HUES64 (cell line): Measurements from ENCODE around the gene TGOLN2.

Experiments used
- H3K27ac ChIP-seq: 2 replicates; pipeline ENCODE4 v1.7.0; 2013; ENCODE audit warnings: low read depth, low read length, inconsistent platforms
- H3K27me3 ChIP-seq: 2 replicates; pipeline ENCODE4 v1.6.1; 2013; ENCODE audit warnings: mild to moderate bottlenecking, low read length; ENCODE audit not compliant: insufficient read depth
- H3K36me3 ChIP-seq: 2 replicates; pipeline ENCODE4 v1.6.1; 2013; ENCODE audit warnings: mild to moderate bottlenecking, low read length; ENCODE audit not compliant: insufficient read depth
- H3K4me1 ChIP-seq: 2 replicates; pipeline ENCODE4 v1.6.1; 2013; ENCODE audit warnings: mild to moderate bottlenecking, low read length, moderate library complexity; ENCODE audit not compliant: insufficient read depth
- H3K4me3 ChIP-seq: 2 replicates; pipeline ENCODE4 v1.5.1; 2013; ENCODE audit warnings: mild to moderate bottlenecking, low read length, moderate library complexity
- H3K9ac ChIP-seq: 2 replicates; pipeline ENCODE4 v1.6.1; 2013; ENCODE audit warnings: mild to moderate bottlenecking, low read depth, low read length
- H3K9me3 ChIP-seq: 2 replicates; pipeline ENCODE4 v1.6.1; 2013; ENCODE audit warnings: low read depth, low read length; ENCODE audit not compliant: insufficient read depth
- WGBS: fragments of 150-250, 120-280 bp; methylation state at CpG from one replicate; pipeline ENCODE4 v1.1.7; 2013; ENCODE audit warnings: missing lambda C conversion rate; 5-methylcytosine and 5-hydroxymethylcytosine counted together

Gene TGOLN2

DNA sequence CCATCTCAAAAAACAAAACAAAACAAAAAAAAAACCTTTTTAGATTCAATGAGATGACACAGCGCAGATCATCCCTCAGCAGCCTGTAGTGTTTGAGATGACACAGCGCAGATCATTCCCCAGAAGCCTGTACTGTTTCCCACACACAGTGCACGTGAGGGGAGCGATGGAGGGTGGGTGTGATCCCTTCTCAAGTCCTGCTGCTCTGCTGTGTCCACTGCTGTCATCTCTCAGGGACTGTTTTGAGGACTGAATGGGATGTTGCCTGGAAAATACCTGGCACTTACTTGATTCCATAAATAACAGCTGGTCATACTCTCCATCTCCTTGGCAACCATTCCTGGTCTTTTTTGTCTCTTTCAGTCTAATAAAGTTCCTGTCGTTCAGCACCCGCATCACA is 25.7 kb downstream of the TGOLN2 start:
- Histone ChIP-seq H3K4me1 (peaks cover 4% of the 10 kb centered on the region; the same call in 1 of the 2 replicates), H3K27me3 (no peaks in the 10 kb centered on the region), H3K36me3 (peaks cover 50% of the 10 kb centered on the region), H3K4me3 (no peak overlapping the region), H3K27ac (no peak overlapping the region), H3K9ac (no peak overlapping the region), H3K9me3 (no peaks in the 10 kb centered on the region)
- 94% methylated on average over 6 of the region's 6 CpGs for WGBS

DNA sequence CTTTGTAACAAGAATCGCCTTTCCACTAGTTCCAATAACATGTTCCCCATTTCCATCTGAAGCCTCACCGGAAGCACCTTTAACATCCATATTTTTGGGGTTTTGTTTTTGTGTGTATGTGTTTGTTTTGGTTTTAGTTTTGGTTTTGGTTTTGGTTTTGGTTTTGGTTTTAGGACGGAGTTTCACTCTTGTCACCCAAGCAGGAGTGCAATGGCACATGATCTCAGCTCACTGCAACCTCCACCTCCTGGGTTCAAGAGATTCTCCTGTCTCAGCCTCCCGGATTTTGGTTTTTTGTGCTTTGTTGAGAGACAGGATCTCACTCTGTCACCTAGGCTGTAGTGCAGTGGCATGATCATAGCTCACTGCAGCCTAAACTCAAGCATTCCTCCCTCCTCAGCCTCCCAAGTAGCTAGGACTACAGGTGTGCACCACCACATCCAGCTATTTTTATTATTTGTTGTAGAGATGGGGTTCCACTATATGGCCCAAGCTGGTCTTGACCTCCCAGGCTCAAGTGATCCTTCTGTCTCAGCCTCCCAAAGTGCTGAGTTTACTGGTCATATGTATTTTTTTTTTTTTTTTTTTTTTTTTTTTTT is 36.3 kb downstream of the TGOLN2 start:
- Histone ChIP-seq H3K4me3 (no peak overlapping the region), H3K27me3 (no peaks in the 10 kb centered on the region), H3K27ac (no peak overlapping the region), H3K9me3 (no peaks in the 10 kb centered on the region), H3K36me3 (peaks cover 49% of the 10 kb centered on the region), H3K9ac (no peak overlapping the region), H3K4me1 (peaks cover 36% of the 10 kb centered on the region)
- 94% methylated on average over 4 of the region's 4 CpGs for WGBS

GRCh38 chr2:85288244-85288725 is 39.5 kb downstream of the TGOLN2 start:
- no peak overlapping the region; the same call in 1 of the 2 replicates for H3K9ac ChIP-seq
- H3K4me1 ChIP-seq = peaks cover 28% of the 10 kb centered on the region
- H3K36me3 ChIP-seq = peaks cover 57% of the 10 kb centered on the region
- no peak overlapping the region for H3K4me3 ChIP-seq
- H3K9me3 ChIP-seq = no peaks in the 10 kb centered on the region
- H3K27ac ChIP-seq = no peak overlapping the region; the same call in 1 of the 2 replicates
- no peaks in the 10 kb centered on the region for H3K27me3 ChIP-seq
- 64% methylated on average over 10 of the region's 10 CpGs for WGBS

DNA sequence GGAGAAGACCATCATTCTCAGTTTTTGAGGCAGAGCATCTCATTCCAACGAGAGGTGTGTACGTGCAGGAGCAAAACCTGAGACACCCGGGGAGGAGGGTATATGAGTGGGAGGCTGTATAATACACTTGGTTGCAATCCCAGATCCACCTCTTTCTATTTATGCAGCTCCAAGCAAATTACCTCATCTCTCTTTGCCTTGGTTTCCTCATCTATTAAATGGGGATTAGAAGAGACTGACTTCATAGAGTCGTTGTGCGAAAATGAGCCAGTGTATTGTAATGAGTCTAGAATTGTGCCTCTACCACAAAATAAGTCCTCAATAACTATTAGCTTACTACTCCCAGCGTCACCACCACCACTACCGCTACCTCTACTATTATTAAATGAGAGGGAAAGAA is 40.1 kb downstream of the TGOLN2 start:
- peaks cover 22% of the 10 kb centered on the region for H3K4me1 ChIP-seq
- 93% methylated on average over 3 of the region's 7 CpGs for WGBS
- H3K9me3 ChIP-seq = no peaks in the 10 kb centered on the region
- no peak overlapping the region; the same call in 1 of the 2 replicates for H3K27ac ChIP-seq
- H3K27me3 ChIP-seq = no peaks in the 10 kb centered on the region
- H3K36me3 ChIP-seq = peaks cover 52% of the 10 kb centered on the region
- H3K9ac ChIP-seq = no peak overlapping the region
- no peak overlapping the region for H3K4me3 ChIP-seq

- H3K36me3 ChIP-seq = peaks cover 47% of the 10 kb centered on the region
- H3K27ac ChIP-seq = no peak overlapping the region
- 95% methylated on average over 8 of the region's 8 CpGs for WGBS
- no peaks in the 10 kb centered on the region for H3K27me3 ChIP-seq
- no peak overlapping the region for H3K9ac ChIP-seq
- no peak overlapping the region for H3K4me3 ChIP-seq
- peaks cover 22% of the 10 kb centered on the region for H3K4me1 ChIP-seq
- H3K9me3 ChIP-seq = no peaks in the 10 kb centered on the region
These were observed 40.9 kb downstream of the TGOLN2 start for GRCh38 chr2:85286918-85287317.

DNA sequence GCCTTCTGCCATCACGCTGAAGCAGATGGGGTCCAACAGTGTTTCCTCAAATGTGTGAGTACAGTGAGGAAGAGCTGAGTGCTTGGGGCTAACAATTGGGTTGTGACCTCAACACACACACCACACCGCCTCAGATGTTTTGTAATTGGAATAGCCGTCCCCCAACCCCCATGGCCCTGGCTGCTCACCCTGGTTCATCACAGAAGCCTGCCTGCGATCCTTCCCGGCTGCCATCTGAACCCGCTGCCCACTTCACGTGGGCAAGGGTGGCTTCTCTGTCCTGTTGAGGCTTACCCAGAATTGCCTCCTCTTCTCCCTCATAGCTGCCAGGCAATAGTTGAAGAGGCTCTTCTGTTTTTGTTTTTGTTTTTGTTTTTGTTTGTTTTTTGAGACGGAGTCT is 44.1 kb downstream of the TGOLN2 start:
- Histone ChIP-seq H3K27me3 (no peaks in the 10 kb centered on the region), H3K4me1 (peaks cover 14% of the 10 kb centered on the region), H3K4me3 (no peak overlapping the region), H3K36me3 (peaks cover 29% of the 10 kb centered on the region), H3K9ac (no peak overlapping the region), H3K9me3 (no peaks in the 10 kb centered on the region), H3K27ac (no peak overlapping the region)
- 90% methylated on average over 8 of the region's 8 CpGs for WGBS

DNA sequence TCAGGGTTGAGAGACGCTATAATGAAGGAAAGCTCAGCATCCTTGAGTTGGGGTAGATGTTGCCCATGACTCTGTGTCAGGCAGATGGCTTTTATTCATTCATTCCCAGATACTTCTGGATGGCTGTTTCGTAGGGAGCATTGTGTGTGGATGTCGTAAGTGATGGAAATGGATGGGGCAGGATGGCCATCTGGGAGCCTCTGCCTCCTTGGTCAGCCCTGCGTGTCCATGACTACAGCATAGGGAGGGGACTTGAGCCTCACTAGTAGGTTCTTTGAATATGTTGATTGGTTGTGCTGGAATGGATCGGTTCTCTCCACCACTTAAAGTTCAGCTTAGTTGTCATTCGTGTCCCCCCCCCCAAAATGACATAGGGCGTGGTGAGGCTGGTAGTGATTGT is 44.9 kb downstream of the TGOLN2 start:
- no peaks in the 10 kb centered on the region for H3K9me3 ChIP-seq
- H3K4me1 ChIP-seq = peaks cover 10% of the 10 kb centered on the region
- peaks cover 25% of the 10 kb centered on the region for H3K36me3 ChIP-seq
- no peak overlapping the region for H3K27ac ChIP-seq
- H3K27me3 ChIP-seq = no peaks in the 10 kb centered on the region
- no peak overlapping the region for H3K4me3 ChIP-seq
- no peak overlapping the region for H3K9ac ChIP-seq
- WGBS = 92% methylated on average over 7 of the region's 7 CpGs

DNA sequence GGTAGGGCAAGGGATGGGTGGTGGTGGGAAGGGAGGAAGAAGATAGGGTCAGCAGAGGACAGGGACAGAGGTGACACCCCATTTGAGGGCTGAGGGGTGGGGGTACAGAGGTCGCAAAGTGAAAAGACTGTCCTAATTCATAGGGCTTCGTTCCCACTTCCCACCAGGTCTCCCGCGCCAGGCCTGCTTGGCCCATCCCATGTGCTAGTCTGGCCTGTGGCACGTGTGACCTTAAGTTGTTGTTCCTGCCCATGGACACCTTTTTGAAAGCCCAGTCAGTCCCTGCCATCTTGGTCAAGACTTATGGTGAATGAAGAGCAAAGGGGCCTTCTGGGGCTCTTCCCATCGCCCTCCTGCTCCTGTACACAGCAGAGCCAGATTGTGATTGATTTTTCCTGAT is 46.2 kb downstream of the TGOLN2 start:
- Histone ChIP-seq H3K4me1 (peaks cover 12% of the 10 kb centered on the region), H3K4me3 (no peak overlapping the region), H3K36me3 (peaks cover 13% of the 10 kb centered on the region), H3K9ac (no peak overlapping the region), H3K27me3 (no peaks in the 10 kb centered on the region), H3K27ac (no peak overlapping the region), H3K9me3 (no peaks in the 10 kb centered on the region)
- 76% methylated on average over 6 of the region's 6 CpGs for WGBS

DNA sequence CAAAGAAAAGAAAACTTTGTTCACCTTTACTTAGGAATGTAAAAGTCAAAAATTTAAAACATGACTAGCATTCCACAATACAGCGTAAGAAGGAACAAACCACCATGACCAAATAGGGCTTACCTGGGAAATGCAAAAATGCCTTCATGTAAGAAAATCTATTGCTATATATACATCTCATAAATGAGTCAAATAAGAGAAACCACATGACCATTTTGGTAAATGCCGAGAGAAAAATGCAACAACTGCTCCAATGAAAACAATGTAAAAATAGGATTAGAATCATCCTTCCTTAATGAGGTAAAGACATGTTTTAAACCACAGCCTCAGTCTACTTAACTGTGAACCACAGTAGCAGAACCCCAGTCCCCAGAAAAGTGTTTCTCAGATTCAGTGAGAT is 49.4 kb downstream of the TGOLN2 start:
- Histone ChIP-seq H3K27me3 (no peaks in the 10 kb centered on the region), H3K9me3 (no peaks in the 10 kb centered on the region), H3K36me3 (peaks cover 2% of the 10 kb centered on the region; the same call in 1 of the 2 replicates), H3K9ac (no peak overlapping the region), H3K4me1 (peaks cover 14% of the 10 kb centered on the region), H3K27ac (no peak overlapping the region), H3K4me3 (no peak overlapping the region)
- WGBS = 78% methylated on average over 1 of the region's 2 CpGs

DNA sequence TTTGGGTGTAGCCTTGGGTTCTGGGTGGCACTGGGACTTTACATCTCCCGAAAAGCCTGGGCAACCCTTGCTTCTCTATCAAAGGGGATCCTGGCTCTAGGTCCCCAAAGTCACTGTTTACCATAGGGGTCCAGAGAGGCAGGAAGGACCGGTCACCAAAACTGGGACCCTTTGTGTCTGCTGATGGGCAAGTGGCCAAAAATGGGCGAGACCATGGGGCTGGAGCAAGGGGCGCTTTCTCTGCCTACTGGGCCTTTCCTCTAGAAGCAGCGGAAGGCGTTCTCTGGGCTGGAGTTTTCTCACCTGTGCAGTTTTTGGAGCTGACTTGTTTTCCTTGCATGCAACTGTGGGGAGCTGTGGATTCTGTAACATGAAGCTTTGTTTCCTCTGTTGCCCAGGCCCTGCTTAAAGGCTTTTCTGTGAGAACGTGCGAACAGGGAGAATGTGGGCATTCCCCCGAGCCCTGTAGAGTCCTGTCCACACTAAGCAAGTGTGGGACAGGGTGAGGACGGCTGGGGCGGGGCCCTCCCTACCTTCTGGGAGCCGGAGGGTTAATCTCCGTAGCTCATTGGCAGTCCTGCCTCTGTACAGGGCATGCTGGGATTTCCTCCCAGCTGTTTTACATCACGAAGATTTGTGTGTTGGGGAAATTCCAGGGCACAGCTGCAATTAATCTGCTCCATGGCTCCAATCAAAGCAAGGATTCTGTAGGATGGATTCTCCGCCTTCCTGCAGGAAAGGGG is 50.2 kb downstream of the TGOLN2 start:
- Histone ChIP-seq H3K4me1 (peaks cover 18% of the 10 kb centered on the region), H3K4me3 (no peak overlapping the region), H3K27ac (no peak overlapping the region), H3K36me3 (no peaks in the 10 kb centered on the region), H3K9me3 (no peaks in the 10 kb centered on the region), H3K9ac (no peak overlapping the region), H3K27me3 (no peaks in the 10 kb centered on the region)
- 80% methylated on average over 15 of the region's 15 CpGs for WGBS

GRCh38 chr2:85276571-85277118 is 51.1 kb downstream of the TGOLN2 start:
- Histone ChIP-seq H3K27ac (no peak overlapping the region), H3K4me1 (peaks cover 18% of the 10 kb centered on the region), H3K27me3 (no peaks in the 10 kb centered on the region), H3K4me3 (no peak overlapping the region), H3K9me3 (no peaks in the 10 kb centered on the region), H3K9ac (no peak overlapping the region), H3K36me3 (no peaks in the 10 kb centered on the region)
- WGBS = 89% methylated on average over 14 of the region's 14 CpGs
